GM21515 (cell line): ENCODE results near the gene APOC4.

Experiments used
- ATAC-seq: cut with Tn5 transposase; IDR thresholded peaks from one replicate; pipeline ENCODE4 v1.9.1; 2021; ENCODE audit not compliant: unreplicated experiment

Gene APOC4

GRCh38 chr19:44992336-44993163 is 50.5 kb downstream of the APOC4 start:
- no peak for ATAC-seq

GRCh38 chr19:44993526-44993925 is 51.5 kb downstream of the APOC4 start:
- ATAC-seq, result no peak

GRCh38 chr19:44993926-44994537 is 52.0 kb downstream of the APOC4 start:
- no peak for ATAC-seq
